SK-N-SH (cell line): ENCODE data around the gene MARCHF10. TPM values are rescaled to one million over a fixed set of nuclear protein-coding genes. Genes with fewer than 3 reads are reported as not detected.

ENCODE experiments used
- CTCF ChIA-PET: fragments of 300-600, 350-600 bp; formaldehyde crosslinking; extraction: SDS; loops from one replicate; lab custom pipeline; 2021; lab: Yijun Ruan, JAX
- POLR2A ChIA-PET: fragments of 350-600 bp; sonication (Branson Sonifier 250); formaldehyde crosslinking; extraction: SDS; loops from one replicate; lab custom pipeline; 2020; ENCODE audit warnings: antibody characterized with exemption, inconsistent platforms; lab: Yijun Ruan, JAX
- DNase-seq: peaks from one replicate; pipeline ENCODE4 v3.0.0; 2012
- H2AFZ ChIP-seq: fragments of 200-600 bp; sonication (generic); 2 replicates; pipeline ENCODE4 v1.8.1; 2016; ENCODE audit warnings: antibody characterized with exemption, mild to moderate bottlenecking, low read depth
- H3F3A ChIP-seq: fragments of 200-600 bp; sonication (generic); replicated peaks from 2 replicates; pipeline ENCODE3; 2016; ENCODE audit warnings: antibody characterized with exemption, mild to moderate bottlenecking; ENCODE audit not compliant: insufficient read depth
- H3K27ac ChIP-seq, 2 experiments: fragments of 200-500 bp in 1 of 2; fragments of 200-600 bp in 1 of 2; sonication (Bioruptor generic) in 1 of 2; sonication (generic), shearing (Covaris generic) in 1 of 2; 2 replicates each; pipeline versions ENCODE4 v1.5.1 to v1.6.1; 2014 to 2016; ENCODE audit warnings: low read depth in 2 of 2, inconsistent platforms in 1 of 2, low read length in 1 of 2, mild to moderate bottlenecking in 1 of 2, mixed read lengths in 1 of 2
- H3K27me3 ChIP-seq: fragments of 200-600 bp; sonication (generic), shearing (Covaris generic); 2 replicates; pipeline ENCODE4 v1.6.1; 2016; ENCODE audit warnings: mixed run types; ENCODE audit not compliant: insufficient read depth
- H3K36me3 ChIP-seq, 2 experiments: fragments of 200-500 bp in 1 of 2; fragments of 200-600 bp in 1 of 2; sonication (Bioruptor generic) in 1 of 2; sonication (generic) in 1 of 2; replicated peaks in 1 of 2; 2 replicates each; pipeline versions ENCODE3 to v1.5.1; 2014 to 2016; ENCODE audit warnings: low read length in 1 of 2, mild to moderate bottlenecking in 1 of 2; ENCODE audit not compliant: insufficient read depth in 2 of 2, control insufficient read depth in 1 of 2
- H3K4me1 ChIP-seq, 2 experiments: fragments of 200-500 bp in 1 of 2; fragments of 200-600 bp in 1 of 2; sonication (Bioruptor generic) in 1 of 2; sonication (generic), shearing (Covaris generic) in 1 of 2; 2 replicates each; pipeline versions ENCODE4 v1.5.1 to v1.6.1; 2014 to 2016; ENCODE audit warnings: low read depth in 1 of 2, low read length in 1 of 2, mixed run types in 1 of 2; ENCODE audit not compliant: insufficient read depth in 2 of 2, control insufficient read depth in 1 of 2
- H3K4me2 ChIP-seq: fragments of 200-600 bp; sonication (generic), shearing (Covaris generic); 2 replicates; pipeline ENCODE4 v1.6.1; 2017; ENCODE audit warnings: mixed run types
- H3K4me3 ChIP-seq, 2 experiments: fragments of 200-500 bp in 1 of 2; fragments of 200-600 bp in 1 of 2; sonication (Bioruptor generic) in 1 of 2; sonication (generic), shearing (Covaris generic) in 1 of 2; 2 replicates each; pipeline versions ENCODE4 v1.5.1 to v1.8.1; 2014 to 2016; ENCODE audit warnings: low read depth in 2 of 2, inconsistent platforms in 1 of 2, low read length in 1 of 2, mild to moderate bottlenecking in 1 of 2, mixed read lengths in 1 of 2, moderate library complexity in 1 of 2
- H3K79me2 ChIP-seq: fragments of 200-600 bp; sonication (generic); 2 replicates; pipeline ENCODE4 v1.8.1; 2017; ENCODE audit warnings: mild to moderate bottlenecking; ENCODE audit not compliant: insufficient read depth
- H3K9ac ChIP-seq: fragments of 200-600 bp; sonication (generic); 2 replicates; pipeline ENCODE4 v1.6.1; 2017; ENCODE audit warnings: mixed run types
- H3K9me2 ChIP-seq: fragments of 200-600 bp; sonication (generic); 2 replicates; pipeline ENCODE4 v1.6.1; 2017; ENCODE audit warnings: mixed run types
- H3K9me3 ChIP-seq: fragments of 200-600 bp; sonication (generic); 2 replicates; pipeline ENCODE4 v1.6.1; 2017; ENCODE audit warnings: mixed run types, mild to moderate bottlenecking, moderate library complexity
- H4K20me1 ChIP-seq: fragments of 200-600 bp; sonication (generic); 2 replicates; pipeline ENCODE4 v1.6.1; 2017; ENCODE audit warnings: mild to moderate bottlenecking, mixed run types; ENCODE audit not compliant: insufficient read depth
- CHD2 ChIP-seq: fragments of 150-350 bp; IDR thresholded peaks from 2 replicates; pipeline ENCODE4 v1.6.1; 2018; ENCODE audit warnings: low read length; ENCODE audit not compliant: partially characterized antibody
- ELF1 ChIP-seq: IDR thresholded peaks from 2 replicates; pipeline ENCODE4 v1.4.0; 2012
- EZH2phosphoT487 ChIP-seq: fragments of 200-600 bp; sonication (generic); IDR thresholded peaks from 2 replicates; pipeline ENCODE4 v1.6.1; 2017; ENCODE audit warnings: low read depth, mixed run types, mild to moderate bottlenecking, antibody characterized with exemption, moderate library complexity, borderline replicate concordance
- GATA2 ChIP-seq: sonication (generic); formaldehyde crosslinking; IDR thresholded peaks from 2 replicates; pipeline ENCODE4 v1.5.0; 2020; ENCODE audit warnings: mild to moderate bottlenecking, missing genetic modification reagents
- MEF2A ChIP-seq: IDR thresholded peaks from 2 replicates; pipeline ENCODE4 v1.4.0; 2012; ENCODE audit warnings: low read depth, borderline replicate concordance
- POLR2AphosphoS5 ChIP-seq: IDR thresholded peaks from 2 replicates; pipeline ENCODE4 v1.6.1; 2012; ENCODE audit warnings: low read depth, low read length
- SMC3 ChIP-seq: IDR thresholded peaks from 2 replicates; pipeline ENCODE4 v1.6.1; 2012; ENCODE audit warnings: low read depth, low read length, improper control_type of control experiment
- TAF1 ChIP-seq: IDR thresholded peaks from 2 replicates; pipeline ENCODE4 v1.6.1; 2012; ENCODE audit warnings: low read depth, mild to moderate bottlenecking, low read length, moderate library complexity, borderline replicate concordance
- TEAD4 ChIP-seq: IDR thresholded peaks from 2 replicates; pipeline ENCODE4 v1.4.0; 2012; ENCODE audit warnings: mild to moderate bottlenecking, borderline replicate concordance; ENCODE audit not compliant: insufficient read depth
- ZBTB33 ChIP-seq: IDR thresholded peaks from 2 replicates; pipeline ENCODE4 v1.4.0; 2012; ENCODE audit warnings: low read depth, borderline replicate concordance
- WGBS: methylation state at CpG from one replicate; pipeline ENCODE4 v1.1.6; 2017; ENCODE audit warnings: low lambda C conversion rate; 5-methylcytosine and 5-hydroxymethylcytosine counted together
- polyA plus RNA-seq, 3 experiments: library from polyadenylated mRNA; depleted of rRNA; stranded (reverse); fragments of >200 nt; gene quantifications; 2 replicates each; pipeline ENCODE4 v1.2.3, GENCODE V29; 2012
- TF ChIP-seq, protein P1 (sequence below): IDR thresholded peaks from 2 replicates; pipeline ENCODE4; 2012
- TF ChIP-seq, protein P2 (sequence below): fragments of 150-350 bp; IDR thresholded peaks from 2 replicates; pipeline ENCODE4 v1.6.1; 2017; ENCODE audit warnings: antibody characterized with exemption, low read length, low read depth, borderline replicate concordance

MARCHF10 gene
- polyA plus RNA-seq, 1 of the 3 experiments (the other 2 are of a cell fraction), result 0.16 TPM

DNA sequence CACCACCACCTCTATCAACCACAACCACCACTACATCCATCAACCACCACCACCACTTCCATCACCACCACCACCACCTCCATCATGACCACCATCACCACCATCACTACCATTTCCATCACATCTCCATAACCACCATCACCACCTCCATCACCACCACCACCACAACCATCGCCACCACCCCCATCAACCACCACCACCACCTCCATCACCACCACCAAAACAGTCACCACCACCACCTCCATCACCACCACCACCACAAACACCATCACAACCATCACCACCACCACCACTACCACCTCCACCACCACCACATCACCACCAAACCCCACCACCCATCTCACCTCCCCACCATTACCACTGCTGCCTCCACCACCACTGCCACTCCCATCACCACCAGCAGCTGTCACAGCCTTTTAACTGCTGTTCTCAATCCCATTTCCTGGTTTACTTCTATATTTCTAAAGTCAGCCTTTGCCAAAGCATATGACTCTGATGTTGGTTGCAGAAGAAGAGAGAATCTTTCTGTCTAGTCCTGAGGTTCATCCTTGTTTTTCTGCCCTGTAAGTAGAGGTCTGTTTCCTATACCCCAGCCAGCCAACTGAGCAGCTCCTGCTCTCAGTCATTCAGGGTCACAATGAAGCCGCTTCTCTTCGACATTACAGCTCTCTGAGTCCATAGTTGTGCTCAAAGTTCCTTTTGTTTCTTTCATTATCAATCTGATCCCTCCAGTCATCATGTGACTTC lies 14.0 kb downstream of the MARCHF10 start:
- 97% methylated on average over 3 of the region's 3 CpGs for WGBS
- peaks cover 0 to 12% of the 10 kb centered on the region in 2 experiments; a peak in 2 of 4 replicates for H3K4me1 ChIP-seq
- peaks cover 29% of the 10 kb centered on the region for H3F3A ChIP-seq
- DNase-seq, result no peak
- ChIA-PET POLR2A (no interaction called here), CTCF (interaction anchor here (1.6 kb wide), 1 partner anchor 27 kb away, joined by 5 read pairs; no protein-coding TSS in a partner anchor)
- no peak overlapping the region for H3K4me2 ChIP-seq
- TF ChIP-seq, protein P1, sequence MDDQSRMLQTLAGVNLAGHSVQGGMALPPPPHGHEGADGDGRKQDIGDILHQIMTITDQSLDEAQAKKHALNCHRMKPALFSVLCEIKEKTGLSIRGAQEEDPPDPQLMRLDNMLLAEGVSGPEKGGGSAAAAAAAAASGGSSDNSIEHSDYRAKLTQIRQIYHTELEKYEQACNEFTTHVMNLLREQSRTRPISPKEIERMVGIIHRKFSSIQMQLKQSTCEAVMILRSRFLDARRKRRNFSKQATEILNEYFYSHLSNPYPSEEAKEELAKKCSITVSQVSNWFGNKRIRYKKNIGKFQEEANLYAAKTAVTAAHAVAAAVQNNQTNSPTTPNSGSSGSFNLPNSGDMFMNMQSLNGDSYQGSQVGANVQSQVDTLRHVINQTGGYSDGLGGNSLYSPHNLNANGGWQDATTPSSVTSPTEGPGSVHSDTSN, result no peak
- TF ChIP-seq EZH2phosphoT487, result no peak
- no peak for TF ChIP-seq POLR2AphosphoS5
- no peak for TF ChIP-seq TAF1
- TF ChIP-seq ZBTB33, result no peak
- TF ChIP-seq, protein P2, sequence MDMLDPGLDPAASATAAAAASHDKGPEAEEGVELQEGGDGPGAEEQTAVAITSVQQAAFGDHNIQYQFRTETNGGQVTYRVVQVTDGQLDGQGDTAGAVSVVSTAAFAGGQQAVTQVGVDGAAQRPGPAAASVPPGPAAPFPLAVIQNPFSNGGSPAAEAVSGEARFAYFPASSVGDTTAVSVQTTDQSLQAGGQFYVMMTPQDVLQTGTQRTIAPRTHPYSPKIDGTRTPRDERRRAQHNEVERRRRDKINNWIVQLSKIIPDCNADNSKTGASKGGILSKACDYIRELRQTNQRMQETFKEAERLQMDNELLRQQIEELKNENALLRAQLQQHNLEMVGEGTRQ, result no peak
- TF ChIP-seq SMC3, result no peak
- TF ChIP-seq ELF1, result no peak
- no peak for TF ChIP-seq GATA2 (CRISPR knock-in tag)
- H3K9me3 ChIP-seq, result no peaks in the 10 kb centered on the region
- no peak overlapping the region for H3K27ac ChIP-seq
- no peaks in the 10 kb centered on the region for H3K36me3 ChIP-seq
- H3K79me2 ChIP-seq, result no peaks in the 10 kb centered on the region
- no peak overlapping the region for H2AFZ ChIP-seq
- no peak overlapping the region for H3K9ac ChIP-seq
- H4K20me1 ChIP-seq, result no peaks in the 10 kb centered on the region
- no peaks in the 10 kb centered on the region for H3K9me2 ChIP-seq
- no peak overlapping the region for H3K4me3 ChIP-seq
- no peaks in the 10 kb centered on the region for H3K27me3 ChIP-seq

- POLR2A ChIA-PET, result no interaction called here
- CTCF ChIA-PET, result no interaction called here
These were observed 15.7 kb downstream of the MARCHF10 start for GRCh38 chr17:62792447-62792800.

More at GRCh38 chr17:62792447-62792800, 15.7 kb downstream of the MARCHF10 start:
- no peak overlapping the region for H3K4me3 ChIP-seq
- peak overlapping the region in 1 of 2 experiments; percentile 86; a peak in 2 of 4 replicates for H3K27ac ChIP-seq
- 94% methylated on average over 1 of the region's 1 CpG for WGBS
- no peak for DNase-seq
- no peaks in the 10 kb centered on the region for H3K79me2 ChIP-seq
- no peak overlapping the region for H3K9ac ChIP-seq
- TF ChIP-seq TEAD4 (no peak), CHD2 (no peak), MEF2A (no peak)
- TF ChIP-seq, all 33 proteins: peak for 0
- Histone ChIP-seq H2AFZ (no peak overlapping the region), H3K4me2 (peak overlapping the region; percentile 43; the same call in 1 of the 2 replicates), H4K20me1 (no peaks in the 10 kb centered on the region), H3K27me3 (no peaks in the 10 kb centered on the region), H3K9me3 (no peaks in the 10 kb centered on the region), H3F3A (peaks cover 35% of the 10 kb centered on the region), H3K36me3 (no peaks in the 10 kb centered on the region), H3K4me1 (peaks cover 0 to 12% of the 10 kb centered on the region in 2 experiments; a peak in 2 of 4 replicates), H3K9me2 (no peaks in the 10 kb centered on the region)
